Eye (tissue), 1 donor: Measurements from ENCODE around the gene RNU7-1.
"Not testable (repeated sequence)": the region's sequence is repeated elsewhere in the genome, so short reads cannot be mapped to it uniquely, and the experiment has no call there.

Experiments
- DNase-seq: peaks from one replicate; pipeline ENCODE4 v3.0.0-alpha.2; 2015

Gene RNU7-1

GRCh38 chr12:6943722-6944380, at the start of gene RNU7-1, which contains the start of gene C12orf57:
TSS of gene RNU7-1 (plus strand) at chr12:6943816.
TSS of gene C12orf57 (plus strand) at chr12:6944022. CDS start at chr12:6944122, 100 bp downstream.
- peak; percentile 97 for DNase-seq

GRCh38 chr12:6894321-6894720, 49.3 kb upstream of the RNU7-1 start:
- DNase-seq, result no peak

- no peak for DNase-seq
Measured at GRCh38 chr12:6896846-6897435, 46.7 kb upstream of the RNU7-1 start.

- no peak for DNase-seq
Measured at GRCh38 chr12:6899427-6899826, 44.2 kb upstream of the RNU7-1 start.

GRCh38 chr12:6899837-6900519, 43.6 kb upstream of the RNU7-1 start:
- DNase-seq, result no peak

- no peak for DNase-seq
Measured at GRCh38 chr12:6902448-6902847, 41.2 kb upstream of the RNU7-1 start.

- no peak for DNase-seq
Measured at GRCh38 chr12:6903722-6904121, 39.9 kb upstream of the RNU7-1 start.

GRCh38 chr12:6904280-6905276, 39.0 kb upstream of the RNU7-1 start, which contains the start of gene LRRC23:
TSS of gene LRRC23 (plus strand) at chr12:6904822. CDS start at chr12:6905634, 812 bp downstream.
- peak; percentile 100 for DNase-seq

- no peak for DNase-seq
Measured at GRCh38 chr12:6905414-6906040, 38.1 kb upstream of the RNU7-1 start.

GRCh38 chr12:6908141-6908540, 35.5 kb upstream of the RNU7-1 start:
- not testable (repeated sequence) for DNase-seq

- peak; percentile 37 for DNase-seq
Measured at GRCh38 chr12:6909421-6910145, 34.0 kb upstream of the RNU7-1 start.

- peak; percentile 46 for DNase-seq
Measured at GRCh38 chr12:6912164-6912935, 31.3 kb upstream of the RNU7-1 start.

- DNase-seq, result peak; percentile 87
Measured at GRCh38 chr12:6914246-6914946, 29.2 kb upstream of the RNU7-1 start, which contains the start of gene ENO2. TSS of gene ENO2 (plus strand) at chr12:6914580. CDS start at chr12:6915833, 1,253 bp downstream.

GRCh38 chr12:6914947-6915788, 28.4 kb upstream of the RNU7-1 start:
- peak; percentile 79 for DNase-seq

- DNase-seq, result no peak
Measured at GRCh38 chr12:6915789-6916285, 27.8 kb upstream of the RNU7-1 start.

- no peak for DNase-seq
Measured at GRCh38 chr12:6916426-6917200, 27.0 kb upstream of the RNU7-1 start.

GRCh38 chr12:6917491-6918231, 26.0 kb upstream of the RNU7-1 start:
- DNase-seq, result no peak
